T-cell (primary cell): ENCODE results near the gene EPHB3. TPM values are rescaled to one million over a fixed set of nuclear protein-coding genes. Genes with fewer than 3 reads are reported as not detected.

Experiments
- ATAC-seq, 4 experiments: fragments of 200-7000 bp in 3 of 4; fragments of 150-1000 bp in 1 of 4; cut with Tn5 transposase; replicated peaks in 1 of 4; 1 replicate in 3 of 4; 2 replicates in 1 of 4; pipeline ENCODE4 v1.10.0; 2021; ENCODE audit warnings: moderate library complexity in 3 of 4, mild to moderate bottlenecking in 2 of 4, moderate number of reproducible peaks in 1 of 4
- CTCF ChIA-PET, 2 donors: fragments of 300-600 bp; sonication (Branson Sonifier 250); formaldehyde crosslinking; loops; one replicate each; lab custom pipeline; 2022; ENCODE audit warnings: antibody characterized with exemption in 2 of 2; lab: Charles Lee
- POLR2A ChIA-PET, 2 donors: fragments of 300-600 bp; sonication (Branson Sonifier 250); formaldehyde crosslinking; loops; one replicate each; lab custom pipeline; 2022; ENCODE audit warnings: antibody characterized with exemption in 2 of 2; lab: Charles Lee
- DNase-seq, 35 experiments: peaks; one replicate each; pipeline versions ENCODE4 v3.0.0 to v3.0.0-alpha.2; 2013 to 2023
- H3K27ac ChIP-seq: one replicate; pipeline ENCODE4 v1.5.1; 2013; ENCODE audit warnings: low read length
- H3K27me3 ChIP-seq, 2 experiments: replicated peaks in 1 of 2; 1 replicate in 1 of 2; 2 replicates in 1 of 2; pipeline versions ENCODE4 v1.6.1 to v1.7.0; 2013; ENCODE audit warnings: low read length in 1 of 2, mixed read lengths in 1 of 2; ENCODE audit not compliant: control insufficient read depth in 2 of 2, insufficient read depth in 2 of 2; ENCODE audit errors: extremely low read depth in 1 of 2
- H3K36me3 ChIP-seq, 2 donors: 1 replicate in 1 of 2; 2 replicates in 1 of 2; pipeline versions ENCODE4 v1.6.1 to v1.7.0; 2013; ENCODE audit warnings: low read length in 1 of 2; ENCODE audit not compliant: control insufficient read depth in 2 of 2, insufficient read depth in 1 of 2; ENCODE audit errors: extremely low read depth in 1 of 2
- H3K4me1 ChIP-seq, 2 experiments: 1 replicate in 1 of 2; 2 replicates in 1 of 2; pipeline versions ENCODE4 v1.6.1 to v1.7.0; 2013; ENCODE audit warnings: low read length in 2 of 2, mixed read lengths in 1 of 2; ENCODE audit not compliant: insufficient read depth in 2 of 2, control insufficient read depth in 1 of 2; ENCODE audit errors: extremely low read depth in 1 of 2
- H3K4me3 ChIP-seq, 2 donors: 1 replicate in 1 of 2; 2 replicates in 1 of 2; pipeline versions ENCODE4 v1.5.1 to v1.7.0; 2013; ENCODE audit warnings: mild to moderate bottlenecking in 2 of 2, low read length in 1 of 2, moderate library complexity in 1 of 2; ENCODE audit not compliant: control insufficient read depth in 1 of 2; ENCODE audit errors: extremely low read depth in 1 of 2
- H3K9me3 ChIP-seq: 2 replicates; pipeline ENCODE4 v1.7.0; 2013
- H3K27ac Mint-ChIP-seq, 2 donors: one replicate each; pipeline ENCODE4 v1.8.0; 2020 to 2021; ENCODE audit warnings: mild to moderate bottlenecking in 2 of 2, mixed read lengths in 2 of 2
- H3K27me3 Mint-ChIP-seq, 2 donors: one replicate each; pipeline ENCODE4 v1.8.0; 2021 to 2022; ENCODE audit warnings: mixed read lengths in 2 of 2
- H3K36me3 Mint-ChIP-seq: one replicate; pipeline ENCODE4 v1.8.0; 2021; ENCODE audit warnings: mixed read lengths
- H3K4me1 Mint-ChIP-seq, 3 donors: one replicate each; pipeline ENCODE4 v1.8.0; 2020 to 2022; ENCODE audit warnings: mixed read lengths in 3 of 3, mild to moderate bottlenecking in 1 of 3
- H3K4me3 Mint-ChIP-seq, 3 donors: one replicate each; pipeline ENCODE4 v1.8.0; 2020 to 2022; ENCODE audit warnings: mild to moderate bottlenecking in 3 of 3, mixed read lengths in 3 of 3, moderate library complexity in 3 of 3
- H3K9me3 Mint-ChIP-seq, 3 donors: one replicate each; pipeline ENCODE4 v1.8.0; 2020 to 2022; ENCODE audit warnings: mixed read lengths in 3 of 3
- WGBS: methylation state at CpG from one replicate; pipeline ENCODE4 v1.1.5; 2013; ENCODE audit warnings: missing lambda C conversion rate; ENCODE audit not compliant: insufficient coverage; 5-methylcytosine and 5-hydroxymethylcytosine counted together
- total RNA-seq, 35 experiments: library from RNA in 6 of 35; stranded (reverse) in 6 of 35; fragments of 120-200 nt in 1 of 35; gene quantifications; one replicate each; pipeline versions ENCODE4 v1.2.1 to v1.2.4 and lab custom pipeline; 2013 to 2026

EPHB3 gene
- total RNA-seq, 5 donors from 2014 or later (not counting 1 experiment from before 2014, with no cell fraction given) = 0.35 to 1.1 (median 0.55) TPM

- peak; percentile 7 to 16 (median 12) for ATAC-seq
- ChIA-PET CTCF (interaction anchor here (0.6 to 2.0 kb wide), 17 partner anchors 18 to 789 kb away, joined by 3 to 11 read pairs (median 4); partner anchors contain the start of genes MAGEF1 (in 1 of the 2) and VPS8 (in 1 of the 2)), POLR2A (no interaction called here)
- 14% methylated on average over 100 of the region's 109 CpGs for WGBS
- Histone ChIP-seq H3K27ac (no peak overlapping the region), H3K9me3 (no peaks in the 10 kb centered on the region), H3K27me3 (peaks cover 0 to 83% of the 10 kb centered on the region in 2 experiments), H3K4me3 (peak overlapping the region; percentile 46 to 56), H3K36me3 (no peaks in the 10 kb centered on the region), H3K4me1 (peaks cover 15 to 54% of the 10 kb centered on the region in 2 experiments)
- peak overlapping the region; percentile 66 to 81 (median 75) for H3K4me3 Mint-ChIP-seq
- H3K36me3 Mint-ChIP-seq = no peaks in the 10 kb centered on the region
- H3K27me3 Mint-ChIP-seq = peaks cover 22 to 53% of the 10 kb centered on the region in 2 donors
- DNase-seq = peak in 2 of 35 experiments; percentile 19 to 41
- no peaks in the 10 kb centered on the region for H3K9me3 Mint-ChIP-seq
- H3K27ac Mint-ChIP-seq = no peak overlapping the region
- H3K4me1 Mint-ChIP-seq = peaks cover 29 to 49% (median 41%) of the 10 kb centered on the region in 3 donors
These were observed 610 bp downstream of the EPHB3 start for GRCh38 chr3:184561913-184562877.

GRCh38 chr3:184562878-184563560, 1.4 kb downstream of the EPHB3 start:
- no peak for ATAC-seq
- H3K36me3 ChIP-seq = no peaks in the 10 kb centered on the region
- WGBS = 84% methylated on average over 18 of the region's 24 CpGs
- no peak overlapping the region for H3K27ac Mint-ChIP-seq
- POLR2A ChIA-PET = no interaction called here
- no peak for DNase-seq
- H3K4me3 ChIP-seq = no peak overlapping the region
- H3K4me1 Mint-ChIP-seq = peaks cover 24 to 49% (median 32%) of the 10 kb centered on the region in 3 donors
- no peaks in the 10 kb centered on the region for H3K9me3 ChIP-seq
- H3K9me3 Mint-ChIP-seq = no peaks in the 10 kb centered on the region
- H3K36me3 Mint-ChIP-seq = no peaks in the 10 kb centered on the region
- peaks cover 0 to 85% of the 10 kb centered on the region in 2 experiments for H3K27me3 ChIP-seq
- peaks cover 16 to 54% of the 10 kb centered on the region in 2 donors for H3K27me3 Mint-ChIP-seq
- H3K4me3 Mint-ChIP-seq = peak overlapping the region; percentile 9 to 28 (median 12)
- no peak overlapping the region for H3K27ac ChIP-seq
- CTCF ChIA-PET = interaction anchor here in 1 of 2 donors (0.6 kb wide), 1 partner anchor 790 kb away, joined by 3 read pairs; no protein-coding TSS in a partner anchor
- peaks cover 7 to 47% of the 10 kb centered on the region in 2 experiments for H3K4me1 ChIP-seq

GRCh38 chr3:184563561-184563925, 2.0 kb downstream of the EPHB3 start:
- Mint-ChIP-seq H3K4me3 (peak overlapping the region in 2 of 3 donors; percentile 9 to 12), H3K27me3 (peaks cover 19 to 55% of the 10 kb centered on the region in 2 donors), H3K27ac (no peak overlapping the region), H3K4me1 (peaks cover 25 to 48% (median 28%) of the 10 kb centered on the region in 3 donors), H3K36me3 (no peaks in the 10 kb centered on the region), H3K9me3 (no peaks in the 10 kb centered on the region)
- POLR2A ChIA-PET = no interaction called here
- DNase-seq (peak in 1 of 35 experiments; percentile 17), ATAC-seq (no peak)
- peaks cover 4 to 47% of the 10 kb centered on the region in 2 experiments for H3K4me1 ChIP-seq
- no peaks in the 10 kb centered on the region for H3K36me3 ChIP-seq
- peaks cover 0 to 85% of the 10 kb centered on the region in 2 experiments for H3K27me3 ChIP-seq
- CTCF ChIA-PET = no interaction called here
- no CpG with 5 or more reads among the region's 11 CpGs for WGBS
- H3K9me3 ChIP-seq = no peaks in the 10 kb centered on the region
- H3K4me3 ChIP-seq = no peak overlapping the region
- no peak overlapping the region for H3K27ac ChIP-seq

- H3K27me3 Mint-ChIP-seq = peaks cover 19 to 51% of the 10 kb centered on the region in 2 donors
- Histone ChIP-seq H3K27ac (no peak overlapping the region), H3K27me3 (peaks cover 0 to 85% of the 10 kb centered on the region in 2 experiments), H3K36me3 (no peaks in the 10 kb centered on the region), H3K4me3 (no peak overlapping the region), H3K9me3 (no peaks in the 10 kb centered on the region), H3K4me1 (peaks cover 2 to 46% of the 10 kb centered on the region in 2 experiments)
- POLR2A ChIA-PET = no interaction called here
- no peak for ATAC-seq
- H3K4me1 Mint-ChIP-seq = peaks cover 20 to 44% (median 22%) of the 10 kb centered on the region in 3 donors
- H3K27ac Mint-ChIP-seq = no peak overlapping the region
- no peak for DNase-seq
- no peaks in the 10 kb centered on the region for H3K9me3 Mint-ChIP-seq
- WGBS = 87% methylated on average over 5 of the region's 13 CpGs
- H3K36me3 Mint-ChIP-seq = no peaks in the 10 kb centered on the region
- CTCF ChIA-PET = interaction anchor here (0.6 to 0.9 kb wide), 4 partner anchors 14 to 222 kb away, joined by 3 to 6 read pairs (median 4); no protein-coding TSS in a partner anchor
- no peak overlapping the region for H3K4me3 Mint-ChIP-seq
These were observed 2.5 kb downstream of the EPHB3 start for GRCh38 chr3:184563941-184564684.

DNA sequence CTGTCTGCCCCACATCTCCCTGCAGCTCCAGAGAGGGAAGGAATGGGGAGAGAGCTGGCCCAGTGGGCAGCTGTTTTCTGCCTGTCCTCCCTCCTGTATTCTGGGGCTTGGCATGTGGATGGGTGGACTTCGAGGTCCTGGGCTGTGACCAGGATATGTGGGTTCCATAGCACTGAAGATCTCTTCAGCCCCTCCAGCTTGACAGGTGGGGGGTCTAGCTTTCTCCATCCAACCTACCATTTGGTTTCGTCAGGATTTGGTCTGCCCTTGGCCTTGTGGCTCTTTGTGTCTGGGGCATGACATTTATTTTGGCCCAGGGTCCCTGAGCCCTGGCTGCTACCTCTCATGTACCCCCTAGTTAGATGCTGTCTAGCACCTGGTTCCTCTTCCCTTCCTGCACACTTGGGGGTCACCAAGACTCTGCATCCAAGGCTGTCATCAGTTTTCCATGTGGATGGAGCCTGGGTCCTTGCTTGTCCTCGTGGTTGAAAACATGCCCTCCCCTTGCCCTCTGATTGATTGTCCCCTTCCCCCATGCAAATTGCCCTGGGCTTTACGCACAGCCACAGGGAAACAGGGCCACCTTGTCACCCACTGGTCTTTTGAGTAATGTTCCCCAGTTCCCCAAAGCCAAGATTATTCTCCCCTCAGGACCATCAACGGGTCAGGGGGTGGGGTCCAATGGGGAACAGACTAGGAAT, 3.2 kb downstream of the EPHB3 start:
- peaks cover 21 to 40% (median 21%) of the 10 kb centered on the region in 3 donors for H3K4me1 Mint-ChIP-seq
- H3K27ac Mint-ChIP-seq = no peak overlapping the region

More for the DNA sequence above, 3.2 kb downstream of the EPHB3 start:
- peaks cover 19 to 55% of the 10 kb centered on the region in 2 donors for H3K27me3 Mint-ChIP-seq
- peaks cover 2 to 45% of the 10 kb centered on the region in 2 experiments for H3K4me1 ChIP-seq
- CTCF ChIA-PET = interaction anchor here (0.6 to 0.9 kb wide), 3 partner anchors 167 to 221 kb away, joined by 3 to 6 read pairs (median 4); no protein-coding TSS in a partner anchor
- H3K9me3 Mint-ChIP-seq = no peaks in the 10 kb centered on the region
- POLR2A ChIA-PET = no interaction called here
- H3K4me3 Mint-ChIP-seq = no peak overlapping the region
- ATAC-seq (no peak), DNase-seq (no peak)
- no peak overlapping the region for H3K4me3 ChIP-seq
- H3K9me3 ChIP-seq = no peaks in the 10 kb centered on the region
- 86% methylated on average over 2 of the region's 5 CpGs for WGBS
- H3K27ac ChIP-seq = no peak overlapping the region
- peaks cover 0 to 85% of the 10 kb centered on the region in 2 experiments for H3K27me3 ChIP-seq
- no peaks in the 10 kb centered on the region for H3K36me3 Mint-ChIP-seq
- H3K36me3 ChIP-seq = no peaks in the 10 kb centered on the region
